CD4-positive, alpha-beta T cell treated with Interleukin-1 beta for 1 hour (primary cell): ENCODE results near the gene TMED5.
"Not testable (repeated sequence)": the region's sequence is repeated elsewhere in the genome, so short reads cannot be mapped to it uniquely, and the experiment has no call there.

Experiments
- DNase-seq, 2 donors: peaks; one replicate each; pipeline ENCODE4 v3.0.0-alpha.2; 2020 to 2022

The TMED5 gene

GRCh38 chr1:93179886-93180722 is at the start of gene TMED5:
TMED5 (minus strand) TSS chr1:93180413; CDS start chr1:93180242, 171 bp downstream.
- peak; percentile 97 to 98 for DNase-seq

GRCh38 chr1:93223023-93223675 is 42.9 kb upstream of the TMED5 start:
- no peak for DNase-seq

- no peak for DNase-seq
These were observed 41.7 kb upstream of the TMED5 start for GRCh38 chr1:93221913-93222312.

GRCh38 chr1:93220716-93221115 is 40.5 kb upstream of the TMED5 start:
- not testable (repeated sequence) for DNase-seq

GRCh38 chr1:93219443-93219842 is 39.2 kb upstream of the TMED5 start:
- DNase-seq = peak in 1 of 2 donors; percentile 12

GRCh38 chr1:93215322-93215721 is 35.1 kb upstream of the TMED5 start:
- DNase-seq = no peak

GRCh38 chr1:93207211-93207610 is 27.0 kb upstream of the TMED5 start:
- DNase-seq = no peak

- DNase-seq = no peak
These were observed 26.3 kb upstream of the TMED5 start for GRCh38 chr1:93206567-93206954.

- no peak for DNase-seq
These were observed 25.8 kb upstream of the TMED5 start for GRCh38 chr1:93205892-93206566.

- DNase-seq = no peak
These were observed 20.5 kb upstream of the TMED5 start for GRCh38 chr1:93200714-93201113.

- DNase-seq = no peak
These were observed 19.9 kb upstream of the TMED5 start for GRCh38 chr1:93200086-93200620.

GRCh38 chr1:93199150-93199549 is 18.9 kb upstream of the TMED5 start:
- no peak for DNase-seq

GRCh38 chr1:93196591-93196990 is 16.4 kb upstream of the TMED5 start:
- DNase-seq = no peak

GRCh38 chr1:93194231-93194990 is 14.2 kb upstream of the TMED5 start:
- DNase-seq = no peak

GRCh38 chr1:93190432-93190831 is 10.2 kb upstream of the TMED5 start:
- DNase-seq = no peak

GRCh38 chr1:93186667-93187066 is 6.5 kb upstream of the TMED5 start:
- DNase-seq = no peak

GRCh38 chr1:93180723-93181613 is 755 bp upstream of the TMED5 start, which contains the start of gene CCDC18:
CCDC18 (plus strand) TSS chr1:93180724; CDS start chr1:93183362, 2,638 bp downstream.
- peak; percentile 62 to 63 for DNase-seq

GRCh38 chr1:93178418-93178817 is 1.8 kb downstream of the TMED5 start:
- DNase-seq = no peak

GRCh38 chr1:93177991-93178390 is 2.2 kb downstream of the TMED5 start:
- no peak for DNase-seq

GRCh38 chr1:93174638-93175037 is 5.6 kb downstream of the TMED5 start:
- DNase-seq = not testable (repeated sequence)

GRCh38 chr1:93172778-93173177 is 7.4 kb downstream of the TMED5 start:
- DNase-seq = no peak
